GM18499 (cell line): ENCODE measurements around the gene C4BPB.

Source experiments
- ATAC-seq: cut with Tn5 transposase; IDR thresholded peaks from one replicate; pipeline ENCODE4 v1.9.1; 2021; ENCODE audit warnings: moderate number of reproducible peaks; ENCODE audit not compliant: insufficient read depth, unreplicated experiment

C4BPB gene

DNA sequence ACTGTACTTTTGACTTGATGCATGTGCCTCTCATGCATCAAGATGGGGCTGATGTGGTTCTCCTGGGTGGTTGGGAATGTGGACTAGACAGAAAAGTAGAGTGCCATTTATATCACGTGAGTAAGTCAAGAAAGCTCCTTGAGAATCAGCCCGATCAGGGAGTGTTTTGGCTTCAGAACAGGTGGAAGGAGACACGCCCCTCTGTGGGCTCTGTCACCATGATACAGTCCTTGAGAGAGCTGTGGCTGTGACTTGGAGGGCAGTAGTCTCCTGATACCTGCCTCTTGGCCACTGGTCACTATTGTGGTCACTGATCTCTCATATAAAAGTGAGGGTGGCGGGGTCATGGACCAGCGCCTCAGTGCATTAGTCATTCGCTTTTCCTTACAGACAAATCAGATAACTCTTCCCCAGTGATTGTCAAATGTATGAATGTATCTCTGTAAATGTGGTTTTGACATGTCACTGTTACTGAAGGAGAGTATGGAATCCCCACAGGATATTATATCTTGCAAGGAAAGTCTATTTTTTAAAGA lies 8.9 kb upstream of the C4BPB start:
- no peak for ATAC-seq

DNA sequence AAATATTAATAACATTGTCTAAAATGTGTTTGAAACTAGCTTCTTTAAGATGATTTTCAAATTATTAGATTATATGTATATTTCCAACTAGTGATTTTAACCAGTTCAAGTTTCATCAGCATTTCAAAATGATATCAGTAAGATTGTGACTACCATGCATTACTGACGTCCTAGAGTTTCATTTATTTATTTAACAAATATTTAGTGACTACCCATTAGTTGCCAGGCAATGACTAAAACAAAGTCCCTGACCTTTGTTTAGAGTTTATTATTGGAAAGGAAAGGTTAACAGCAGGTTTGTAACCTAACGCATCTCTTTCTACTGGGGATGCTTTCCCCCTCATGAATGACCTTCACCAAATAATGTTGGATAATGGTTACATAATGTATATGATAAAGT lies 7.6 kb upstream of the C4BPB start:
- ATAC-seq, result no peak

DNA sequence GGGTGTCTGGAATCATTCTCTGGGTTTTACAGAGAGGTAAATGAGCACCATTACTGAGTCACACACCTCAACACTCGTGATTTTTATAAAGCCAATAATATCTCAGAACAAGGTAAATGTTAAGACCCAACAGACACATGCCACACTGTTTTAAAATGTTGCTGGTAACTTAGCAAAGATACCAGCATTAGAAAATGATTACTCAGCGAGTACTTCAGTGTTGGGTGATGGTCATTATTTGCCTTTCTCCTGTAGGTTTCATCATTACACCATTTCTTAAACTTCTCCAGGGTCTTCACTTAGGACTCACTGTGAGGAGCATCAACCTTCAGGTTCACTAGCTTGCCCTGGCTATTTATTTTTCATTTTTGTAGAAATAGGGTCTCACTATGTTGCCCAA lies 6.9 kb upstream of the C4BPB start:
- ATAC-seq, result no peak

DNA sequence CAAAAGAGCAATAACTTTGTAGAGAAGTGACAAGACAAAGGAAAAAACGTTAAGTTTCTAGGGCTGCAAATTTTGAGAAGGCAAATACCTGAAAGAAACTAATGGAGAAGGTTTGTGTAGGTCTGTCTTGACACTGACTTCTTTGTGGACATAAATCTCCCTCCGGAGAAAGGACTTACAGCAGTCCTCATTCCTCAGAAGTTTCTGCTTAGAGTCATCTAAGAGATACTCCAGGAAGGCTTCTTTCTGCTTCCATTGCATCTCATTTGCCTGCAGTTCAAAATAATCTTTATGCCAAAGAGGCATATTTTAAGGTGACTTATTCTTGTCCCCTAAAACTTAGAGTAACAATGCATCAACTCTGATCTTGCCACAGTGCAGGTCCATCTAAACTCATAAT lies 4.4 kb upstream of the C4BPB start:
- ATAC-seq, result no peak

DNA sequence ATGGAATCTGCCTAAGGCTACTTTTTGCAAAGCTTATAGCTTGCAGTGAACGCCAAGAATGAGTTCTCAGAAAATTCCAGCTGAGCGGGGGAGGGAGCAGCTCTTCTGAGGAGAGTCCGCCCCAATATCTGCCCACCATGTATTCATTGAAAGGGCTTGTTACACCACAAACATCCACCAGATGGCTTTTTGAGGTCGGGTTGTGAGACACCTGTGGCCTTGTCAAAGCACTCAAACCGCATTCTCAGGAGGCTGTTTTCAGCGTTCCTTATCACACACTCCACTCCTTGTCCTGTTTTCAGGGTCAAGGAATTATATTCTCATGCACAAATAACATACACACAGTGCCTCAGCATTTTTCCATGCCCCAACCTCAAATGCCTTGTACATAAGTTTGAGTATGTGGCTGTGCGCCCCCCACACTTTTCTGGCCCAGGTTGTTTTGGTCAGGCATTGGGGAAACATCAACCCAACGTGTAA lies 3.9 kb upstream of the C4BPB start:
- ATAC-seq, result no peak

DNA sequence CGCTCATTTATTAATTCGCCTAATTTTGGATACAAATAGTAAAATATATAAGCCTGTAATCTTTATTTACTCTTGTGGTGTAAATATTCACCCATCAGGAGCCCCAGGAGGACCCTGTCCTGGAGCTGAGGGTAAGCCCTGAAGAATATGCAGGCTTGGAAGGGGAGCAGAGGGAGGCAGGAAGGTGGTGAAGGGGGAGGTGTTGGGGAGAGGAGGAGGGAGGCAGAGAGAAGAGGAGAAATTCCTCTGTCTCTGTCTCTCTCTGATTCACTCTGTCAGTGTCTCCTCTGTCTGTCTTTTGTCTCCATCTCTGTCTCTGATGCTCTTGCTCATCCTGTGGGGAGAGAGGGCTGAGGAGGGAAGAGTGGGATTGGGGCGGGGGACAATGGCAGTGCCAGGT lies 2.8 kb upstream of the C4BPB start:
- no peak for ATAC-seq

DNA sequence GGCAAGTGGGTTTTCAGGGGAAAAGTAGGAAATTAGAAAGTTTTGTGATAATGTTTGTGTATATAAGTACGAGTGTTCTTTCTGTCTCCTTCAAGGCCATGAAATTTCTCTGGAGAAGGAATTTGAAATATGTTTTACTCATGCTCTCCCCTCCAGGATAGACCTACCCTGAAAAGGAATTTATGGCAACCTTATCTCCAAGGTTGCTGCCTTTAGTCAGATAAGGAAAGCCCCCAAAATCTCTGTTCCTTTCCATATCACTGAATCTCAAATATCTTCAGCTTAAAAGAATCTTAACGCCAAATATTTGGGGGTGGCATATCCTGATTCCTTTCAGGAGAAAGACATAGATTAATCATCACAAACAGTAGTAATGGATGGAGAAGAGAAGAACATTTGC lies 499 bp upstream of the C4BPB start:
- no peak for ATAC-seq

DNA sequence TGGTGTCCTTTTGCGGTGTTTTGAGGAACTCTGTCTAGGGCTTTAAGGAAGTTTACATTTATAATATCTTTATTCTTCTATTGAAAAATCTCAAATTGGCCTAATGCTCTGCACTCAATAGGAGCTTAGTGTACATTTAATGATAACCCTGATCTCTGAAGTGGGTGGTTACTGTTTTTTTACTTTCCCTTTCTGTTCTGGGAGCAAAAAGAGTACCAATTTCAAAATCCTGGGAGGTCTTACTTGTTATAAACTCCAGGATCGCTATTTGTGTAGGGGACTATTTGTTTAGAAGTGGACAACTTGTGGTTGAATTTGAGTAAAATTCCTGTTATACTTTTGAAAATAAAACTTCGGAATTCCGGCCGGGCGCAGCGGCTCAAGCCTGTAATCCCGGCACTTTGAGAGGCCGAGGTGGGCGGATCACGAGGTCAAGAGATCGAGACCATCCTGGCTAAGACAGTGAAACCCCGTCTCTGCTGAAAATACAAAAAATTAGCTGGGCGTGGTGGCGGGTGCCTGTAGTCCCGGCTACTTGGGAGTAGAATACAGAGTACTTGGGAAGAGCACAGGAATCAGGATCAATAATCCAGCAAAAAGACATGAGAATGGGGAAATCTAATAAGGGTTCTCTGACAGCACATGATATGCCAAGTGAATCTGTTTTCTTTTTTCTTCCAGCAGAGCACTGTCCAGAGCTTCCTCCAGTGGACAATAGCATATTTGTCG lies 1.1 kb downstream of the C4BPB start:
- ATAC-seq, result no peak

DNA sequence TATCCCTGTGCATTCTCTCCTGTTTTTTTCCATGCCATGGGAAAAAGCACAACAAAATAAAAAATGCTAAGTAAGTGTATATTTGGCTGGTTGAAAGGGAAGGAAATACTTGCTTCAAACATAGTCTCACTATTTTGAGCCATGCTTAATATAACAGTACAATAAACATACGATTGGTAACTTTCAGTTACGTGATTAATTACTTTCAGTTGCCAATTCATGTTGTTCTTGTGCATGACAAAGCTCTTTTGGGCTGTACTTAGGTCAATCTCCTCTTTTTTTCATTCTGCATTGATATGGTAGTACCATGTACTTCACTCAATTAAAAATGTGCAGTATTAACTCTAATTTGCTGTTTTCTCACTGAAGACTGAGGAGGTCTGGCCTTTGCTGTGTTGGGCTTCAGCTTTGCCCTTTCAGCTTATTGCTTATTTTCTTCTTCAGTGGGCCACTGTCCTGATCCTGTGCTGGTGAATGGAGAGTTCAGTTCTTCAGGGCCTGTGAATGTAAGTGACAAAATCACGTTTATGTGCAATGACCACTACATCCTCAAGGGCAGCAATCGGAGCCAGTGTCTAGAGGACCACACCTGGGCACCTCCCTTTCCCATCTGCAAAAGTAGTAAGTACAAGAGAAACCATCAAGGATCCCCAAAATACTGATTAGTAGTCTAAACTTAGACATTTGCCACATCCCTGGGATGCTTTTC lies 2.7 kb downstream of the C4BPB start:
- no peak for ATAC-seq

DNA sequence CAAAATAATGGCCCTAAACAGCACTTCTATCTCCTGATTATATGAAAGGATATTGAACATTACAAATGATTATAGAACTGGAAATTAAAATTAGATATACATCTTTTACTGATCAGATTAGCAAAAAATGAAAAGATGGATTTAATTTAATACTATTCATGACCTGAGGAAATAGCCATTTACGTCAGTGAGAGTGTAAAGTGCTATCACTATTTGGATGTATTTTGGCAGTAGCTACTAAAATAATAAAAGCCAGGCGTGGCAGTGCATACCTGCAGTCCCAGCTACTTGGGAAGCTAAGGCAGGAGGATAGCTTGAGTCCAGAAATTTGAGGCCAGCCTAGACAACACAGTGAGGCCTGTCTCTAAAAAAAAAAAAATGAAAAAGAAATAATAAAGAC lies 5.3 kb downstream of the C4BPB start:
- no peak for ATAC-seq

DNA sequence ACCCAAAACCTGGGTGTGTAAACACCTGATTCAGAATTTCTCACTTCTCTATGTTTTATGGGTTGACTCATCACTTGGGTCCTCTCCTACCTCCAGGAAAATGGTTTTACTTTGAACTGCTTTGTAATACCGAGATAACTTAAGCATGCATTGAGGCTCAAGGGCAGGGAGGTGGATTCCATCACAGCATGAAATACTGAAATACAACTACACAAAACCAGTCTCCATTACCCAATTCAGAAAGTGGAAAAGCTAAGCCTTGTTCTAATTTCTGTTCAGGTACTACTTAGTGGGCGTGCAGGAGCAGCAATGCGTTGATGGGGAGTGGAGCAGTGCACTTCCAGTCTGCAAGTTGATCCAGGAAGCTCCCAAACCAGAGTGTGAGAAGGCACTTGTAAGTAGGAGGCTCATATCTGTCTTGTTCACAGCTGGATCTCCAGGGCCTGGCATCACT lies 9.2 kb downstream of the C4BPB start:
- ATAC-seq, result no peak

DNA sequence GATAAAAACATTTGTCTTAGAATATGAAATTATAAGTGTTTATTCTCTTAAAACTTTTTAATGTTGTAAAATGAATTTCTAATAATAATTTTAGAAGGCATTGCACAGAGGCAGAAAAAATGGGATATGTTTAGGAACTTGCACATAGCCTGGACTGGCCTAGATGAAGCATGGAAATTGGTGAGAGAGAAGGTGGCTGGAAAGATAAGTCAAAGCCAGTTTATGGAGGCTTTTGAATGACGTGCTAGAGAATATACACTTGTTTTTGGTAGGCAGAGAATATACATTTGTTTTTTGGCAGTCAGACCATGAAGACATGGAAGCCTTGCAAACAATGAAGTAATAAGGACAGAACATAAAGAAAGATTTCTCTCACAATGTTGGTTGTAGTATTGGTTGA lies 13.1 kb downstream of the C4BPB start:
- ATAC-seq, result no peak

DNA sequence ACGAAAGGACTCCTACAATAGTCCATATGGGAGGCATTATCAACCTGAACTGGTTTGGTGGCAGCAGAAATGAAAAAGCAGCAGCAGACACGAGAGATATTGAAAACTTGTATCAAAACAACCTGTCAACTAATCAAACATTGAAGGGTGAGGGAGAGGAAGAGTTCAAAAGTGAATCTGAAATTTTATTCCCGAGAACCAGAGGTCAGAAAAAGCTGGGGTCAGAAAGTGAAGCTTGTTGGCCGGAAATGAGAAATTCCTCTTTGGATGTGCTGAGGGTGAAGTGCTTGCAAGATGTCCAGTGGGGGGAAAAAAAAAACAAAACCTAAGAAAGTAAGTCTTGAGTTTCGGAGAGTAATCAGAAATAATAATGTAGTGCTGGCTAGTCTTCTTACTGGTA lies 13.5 kb downstream of the C4BPB start:
- no peak for ATAC-seq

DNA sequence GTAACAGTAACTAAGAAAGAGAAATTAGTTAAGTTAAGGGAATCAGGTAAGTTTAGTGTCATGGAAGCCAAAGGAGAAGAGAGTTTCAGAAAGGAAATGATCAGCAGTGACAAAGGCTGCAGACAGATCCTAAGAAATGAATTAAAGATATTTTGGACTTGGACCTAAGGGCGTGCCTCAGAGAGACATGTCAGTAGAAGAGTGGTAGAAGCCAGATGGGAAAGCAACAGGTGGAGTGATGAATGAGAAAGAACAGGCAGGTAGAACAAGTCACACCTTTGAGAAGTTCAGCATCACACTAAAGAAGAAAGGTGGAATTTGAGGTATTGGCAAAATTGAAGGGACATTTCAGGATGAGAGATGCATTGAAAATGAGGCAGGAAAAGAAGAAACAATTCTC lies 14.0 kb downstream of the C4BPB start:
- no peak for ATAC-seq

DNA sequence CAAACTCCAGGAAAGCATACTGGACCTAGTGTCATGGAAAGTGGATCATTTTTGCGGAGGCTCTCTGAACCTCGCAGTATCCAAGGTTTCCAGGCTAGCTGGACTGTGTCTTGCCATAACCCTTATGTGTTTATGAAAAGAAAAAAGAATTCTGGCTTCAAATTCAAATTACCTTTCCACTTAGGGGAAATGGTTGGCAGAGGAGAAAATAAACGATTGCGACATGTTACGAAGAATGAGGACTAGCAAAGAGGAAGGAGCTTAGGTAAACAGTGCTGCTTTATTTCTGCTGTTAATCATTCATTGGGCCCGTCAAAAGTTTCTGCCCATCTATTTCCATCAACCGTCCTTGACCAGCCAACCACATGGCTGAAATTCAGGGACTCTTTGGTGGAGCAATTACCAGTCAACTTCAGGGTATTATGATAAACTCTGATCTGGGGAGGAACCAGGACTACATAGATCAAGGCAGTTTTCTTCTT lies 15.3 kb downstream of the C4BPB start, which contains the start of gene C4BPA:
Gene C4BPA (plus strand): TSS at position 342 of the 482 bp plus-strand sequence. CDS start 8,793 bp downstream, outside the sequence.
- ATAC-seq, result no peak

DNA sequence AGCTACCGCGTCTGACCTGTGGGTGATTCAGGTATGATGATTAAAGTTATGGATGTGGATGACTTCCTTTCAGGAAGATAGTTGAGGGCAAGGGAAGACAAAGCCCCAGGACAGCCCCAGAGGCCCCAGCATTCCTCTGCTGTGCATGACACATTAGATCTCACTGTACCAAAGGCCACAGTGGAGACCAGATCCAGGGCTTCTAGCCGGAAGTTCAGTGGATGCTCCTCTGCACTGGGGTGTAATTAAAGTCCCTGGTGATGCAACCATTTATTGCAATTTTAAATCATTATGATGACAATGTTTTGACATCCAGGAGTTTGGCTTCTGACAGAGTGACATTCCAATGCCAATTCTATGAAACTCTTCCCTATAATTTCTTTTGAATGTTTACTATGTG lies 20.3 kb downstream of the C4BPB start:
- no peak for ATAC-seq

DNA sequence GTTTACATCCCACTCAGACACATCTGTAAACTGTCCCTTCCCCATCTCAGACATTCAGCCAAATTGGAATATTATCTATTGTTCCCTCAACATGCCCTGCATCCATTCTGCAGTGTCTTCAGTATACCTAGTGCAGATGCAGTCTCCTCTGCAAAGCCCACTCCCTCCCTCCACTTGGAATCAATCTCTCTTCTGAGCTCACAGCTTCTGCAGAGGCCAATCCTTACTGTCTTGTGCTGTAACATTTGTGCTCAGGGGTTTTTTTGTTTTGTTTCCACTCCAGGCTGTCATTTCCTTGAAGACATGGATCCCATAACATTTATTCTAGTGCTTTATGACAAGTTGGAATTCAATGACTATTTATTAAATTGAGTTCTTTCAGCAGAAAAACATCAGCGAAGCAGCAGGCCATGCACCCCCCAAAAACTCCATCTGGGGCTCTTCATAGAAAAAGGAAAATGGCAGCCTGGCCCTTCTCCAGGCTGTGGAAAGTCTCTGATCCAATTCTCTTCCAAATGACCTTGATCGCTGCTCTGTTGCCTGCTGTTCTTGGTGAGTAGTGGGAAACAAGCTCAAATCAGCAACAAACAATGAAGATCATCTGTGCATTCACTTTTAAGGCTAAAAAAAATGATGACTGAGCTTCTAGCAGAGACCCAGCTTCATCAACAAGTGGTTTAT lies 24.1 kb downstream of the C4BPB start:
- ATAC-seq, result no peak

DNA sequence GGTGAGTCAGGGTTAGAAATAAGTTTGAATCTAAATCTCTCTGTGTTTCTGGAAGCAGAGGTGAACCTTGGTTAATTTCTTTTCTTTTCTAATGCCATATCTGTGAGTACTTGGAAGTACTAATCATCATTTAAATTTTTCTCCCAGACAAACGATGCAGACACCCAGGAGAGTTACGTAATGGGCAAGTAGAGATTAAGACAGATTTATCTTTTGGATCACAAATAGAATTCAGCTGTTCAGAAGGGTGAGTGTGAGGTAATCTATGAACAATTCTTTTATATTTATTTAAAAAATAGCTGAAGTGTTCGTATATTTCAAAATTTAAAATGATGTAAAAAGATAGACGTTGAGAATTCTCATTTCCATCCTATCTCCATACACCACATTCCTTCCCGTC lies 26.6 kb downstream of the C4BPB start:
- ATAC-seq, result no peak

DNA sequence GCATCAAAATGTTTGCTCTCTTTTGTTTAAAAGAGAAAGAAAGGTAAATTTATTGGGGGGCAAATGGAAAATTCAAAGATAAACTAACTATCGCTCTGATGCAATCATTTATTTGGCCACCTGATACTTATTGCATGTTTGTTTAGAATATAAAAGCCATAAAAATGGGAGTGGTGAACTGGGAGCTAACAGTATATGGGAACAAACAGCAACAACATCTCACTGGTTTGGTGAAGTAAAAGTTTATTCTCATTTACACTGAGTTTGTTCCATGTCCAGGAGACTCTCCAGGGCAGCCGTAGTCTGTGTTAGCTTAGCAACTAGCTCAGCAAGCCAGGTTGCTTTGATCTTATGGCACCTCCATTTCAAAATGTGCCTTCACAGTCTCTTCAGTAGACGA lies 35.7 kb downstream of the C4BPB start:
- ATAC-seq, result no peak

DNA sequence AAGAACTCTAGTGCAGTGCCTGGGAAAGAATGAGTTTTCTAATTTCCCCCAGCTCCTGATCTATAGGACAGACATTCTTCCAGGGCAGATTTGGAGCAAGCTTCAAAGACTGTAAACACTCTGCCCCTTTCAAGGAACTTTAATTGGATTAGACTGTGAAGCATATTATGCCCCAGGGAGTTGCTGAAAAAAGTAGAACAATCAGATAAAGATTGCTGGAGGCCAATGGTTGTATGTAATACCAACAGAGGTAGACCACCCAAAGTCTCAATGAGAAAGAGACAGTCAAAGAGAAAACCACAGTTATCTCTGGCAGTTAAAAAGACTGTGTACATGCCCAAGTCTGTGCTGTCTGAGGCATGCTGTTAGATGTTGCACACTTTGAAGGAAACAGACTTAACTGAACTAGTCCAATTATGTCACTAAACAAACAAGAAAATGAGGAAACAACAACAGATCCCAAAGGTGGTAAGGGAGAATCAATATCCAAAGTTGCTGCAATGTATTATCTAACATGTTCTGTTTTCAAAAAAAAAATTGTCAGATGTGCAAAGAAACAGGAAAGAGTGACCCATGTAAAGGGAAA lies 39.8 kb downstream of the C4BPB start:
- no peak for ATAC-seq
